Mesendoderm (in vitro differentiated cells): Measurements from ENCODE around the gene ASCL3.
"Not testable (repeated sequence)": the region's sequence is repeated elsewhere in the genome, so short reads cannot be mapped to it uniquely, and the experiment has no call there.

Source experiments
- DNase-seq: peaks from one replicate; pipeline ENCODE4 v3.0.0; 2013
- H2AK5ac ChIP-seq: 2 replicates; pipeline ENCODE4 v1.6.1; 2013; ENCODE audit warnings: low read length, inconsistent platforms
- H2BK120ac ChIP-seq: 2 replicates; pipeline ENCODE4 v1.6.1; 2013; ENCODE audit warnings: low read depth, mild to moderate bottlenecking, low read length, moderate library complexity, mixed read lengths
- H2BK15ac ChIP-seq: replicated peaks from 2 replicates; pipeline ENCODE4 v1.6.1; 2013; ENCODE audit warnings: low read depth, mild to moderate bottlenecking, moderate library complexity
- H2BK5ac ChIP-seq: 2 replicates; pipeline ENCODE4 v1.6.1; 2013; ENCODE audit warnings: low read length, inconsistent platforms
- H3K18ac ChIP-seq: 2 replicates; pipeline ENCODE4 v1.6.1; 2013; ENCODE audit warnings: mild to moderate bottlenecking, low read length, mixed read lengths
- H3K23ac ChIP-seq: one replicate; pipeline ENCODE4 v1.6.1; 2013; ENCODE audit warnings: low read length
- H3K27ac ChIP-seq: 2 replicates; pipeline ENCODE4 v1.5.1; 2013; ENCODE audit warnings: low read depth, mild to moderate bottlenecking, inconsistent platforms, low read length, moderate library complexity
- H3K27me3 ChIP-seq: 2 replicates; pipeline ENCODE4 v1.6.1; 2013; ENCODE audit warnings: low read length, control low read depth, mild to moderate bottlenecking, inconsistent platforms; ENCODE audit not compliant: insufficient read depth, poor library complexity
- H3K36me3 ChIP-seq: 2 replicates; pipeline ENCODE4 v1.6.1; 2013; ENCODE audit warnings: low read length, inconsistent platforms; ENCODE audit not compliant: control insufficient read depth, insufficient read depth
- H3K4ac ChIP-seq: one replicate; pipeline ENCODE4 v1.6.1; 2013; ENCODE audit warnings: low read depth, mild to moderate bottlenecking, low read length, moderate library complexity
- H3K4me1 ChIP-seq: 2 replicates; pipeline ENCODE4 v1.6.1; 2013; ENCODE audit warnings: low read depth, low read length, inconsistent platforms; ENCODE audit not compliant: control insufficient read depth
- H3K4me2 ChIP-seq: 2 replicates; pipeline ENCODE4 v1.6.1; 2013; ENCODE audit warnings: low read length
- H3K4me3 ChIP-seq: 2 replicates; pipeline ENCODE4 v1.5.1; 2013; ENCODE audit warnings: mild to moderate bottlenecking, low read length
- H3K56ac ChIP-seq: one replicate; pipeline ENCODE4 v1.6.1; 2013; ENCODE audit warnings: low read length
- H3K79me1 ChIP-seq: 2 replicates; pipeline ENCODE4 v1.6.1; 2013; ENCODE audit warnings: low read length, inconsistent platforms
- H3K79me2 ChIP-seq: 2 replicates; pipeline ENCODE4 v1.6.1; 2013; ENCODE audit warnings: mild to moderate bottlenecking, low read length; ENCODE audit not compliant: control insufficient read depth, insufficient read depth
- H3K9ac ChIP-seq: 2 replicates; pipeline ENCODE4 v1.6.1; 2013; ENCODE audit warnings: low read length, inconsistent platforms
- H4K5ac ChIP-seq: one replicate; pipeline ENCODE4 v1.6.1; 2013; ENCODE audit warnings: low read length
- H4K8ac ChIP-seq: one replicate; pipeline ENCODE4 v1.6.1; 2013; ENCODE audit warnings: low read depth, mild to moderate bottlenecking, control low read depth, low read length, moderate library complexity
- WGBS: extraction: QIAGEN DNeasy Blood & Tissue Kit; methylation state at CpG from one replicate; pipeline ENCODE4 v1.1.7; 2013; ENCODE audit warnings: low lambda C conversion rate, missing lambda C conversion rate; ENCODE audit not compliant: insufficient coverage; ENCODE audit errors: extremely low coverage; 5-methylcytosine and 5-hydroxymethylcytosine counted together

ASCL3 gene

GRCh38 chr11:8985462-8985861, 42.6 kb upstream of the ASCL3 start:
- Histone ChIP-seq H3K27me3 (no peaks in the 10 kb centered on the region), H3K27ac (no peak overlapping the region), H3K36me3 (no peaks in the 10 kb centered on the region), H4K8ac (no peak overlapping the region), H2BK15ac (no peak overlapping the region), H3K18ac (no peak overlapping the region), H3K9ac (no peak overlapping the region), H3K79me1 (no peaks in the 10 kb centered on the region), H3K4me1 (no peaks in the 10 kb centered on the region), H3K4me3 (no peak overlapping the region), H4K5ac (no peak overlapping the region), H3K4me2 (no peak overlapping the region), H3K23ac (no peak overlapping the region), H2BK120ac (no peak overlapping the region), H3K4ac (no peak overlapping the region), H3K56ac (no peak overlapping the region), H3K79me2 (no peaks in the 10 kb centered on the region), H2BK5ac (no peak overlapping the region), H2AK5ac (no peak overlapping the region)
- no peak for DNase-seq
- WGBS = no CpG with 5 or more reads among the region's 5 CpGs

GRCh38 chr11:8983552-8983951, 40.7 kb upstream of the ASCL3 start:
- WGBS = no CpG with 5 or more reads among the region's 2 CpGs
- DNase-seq = no peak
- no peak overlapping the region for H3K4me3 ChIP-seq
- H3K79me2 ChIP-seq = no peaks in the 10 kb centered on the region
- H3K27me3 ChIP-seq = no peaks in the 10 kb centered on the region
- H3K4me2 ChIP-seq = no peak overlapping the region
- H3K56ac ChIP-seq = no peak overlapping the region
- no peak overlapping the region for H3K4ac ChIP-seq
- no peak overlapping the region for H2BK15ac ChIP-seq
- no peak overlapping the region for H2AK5ac ChIP-seq
- no peak overlapping the region for H4K5ac ChIP-seq
- H3K23ac ChIP-seq = no peak overlapping the region
- H3K9ac ChIP-seq = no peak overlapping the region
- H3K4me1 ChIP-seq = no peaks in the 10 kb centered on the region
- no peak overlapping the region for H2BK5ac ChIP-seq
- no peaks in the 10 kb centered on the region for H3K79me1 ChIP-seq
- no peaks in the 10 kb centered on the region for H3K36me3 ChIP-seq
- H3K27ac ChIP-seq = no peak overlapping the region
- no peak overlapping the region for H2BK120ac ChIP-seq
- H4K8ac ChIP-seq = no peak overlapping the region
- no peak overlapping the region for H3K18ac ChIP-seq

- Histone ChIP-seq H3K79me2 (no peaks in the 10 kb centered on the region), H3K79me1 (no peaks in the 10 kb centered on the region), H2AK5ac (no peak overlapping the region), H3K9ac (no peak overlapping the region), H3K4me2 (no peak overlapping the region), H2BK15ac (no peak overlapping the region), H2BK120ac (no peak overlapping the region), H3K27me3 (no peaks in the 10 kb centered on the region), H3K27ac (no peak overlapping the region), H4K8ac (no peak overlapping the region), H3K4ac (no peak overlapping the region), H3K4me3 (no peak overlapping the region), H3K23ac (no peak overlapping the region), H2BK5ac (no peak overlapping the region), H3K36me3 (no peaks in the 10 kb centered on the region), H3K4me1 (no peaks in the 10 kb centered on the region), H3K56ac (no peak overlapping the region), H4K5ac (no peak overlapping the region), H3K18ac (no peak overlapping the region)
- no CpG with 5 or more reads among the region's 3 CpGs for WGBS
- no peak for DNase-seq
Measured at GRCh38 chr11:8980485-8980884, 37.7 kb upstream of the ASCL3 start.

GRCh38 chr11:8979365-8979764, 36.5 kb upstream of the ASCL3 start:
- H3K56ac ChIP-seq, H3K36me3 ChIP-seq, H2BK15ac ChIP-seq, H4K5ac ChIP-seq, H3K27ac ChIP-seq, H3K79me2 ChIP-seq, H3K4ac ChIP-seq, H3K4me1 ChIP-seq, H4K8ac ChIP-seq, H3K27me3 ChIP-seq, H3K4me2 ChIP-seq, H3K23ac ChIP-seq, H2BK120ac ChIP-seq, H3K4me3 ChIP-seq, H3K18ac ChIP-seq, H2AK5ac ChIP-seq, H2BK5ac ChIP-seq, H3K79me1 ChIP-seq, DNase-seq, H3K9ac ChIP-seq: not testable (repeated sequence)
- no CpG with 5 or more reads among the region's 7 CpGs for WGBS

GRCh38 chr11:8973121-8973520, 30.3 kb upstream of the ASCL3 start:
- Histone ChIP-seq H3K23ac (no peak overlapping the region), H4K5ac (no peak overlapping the region), H3K27ac (no peak overlapping the region), H4K8ac (no peak overlapping the region), H3K36me3 (no peaks in the 10 kb centered on the region), H3K79me2 (no peaks in the 10 kb centered on the region), H3K18ac (no peak overlapping the region), H3K4me2 (no peak overlapping the region), H2BK15ac (no peak overlapping the region), H3K4ac (no peak overlapping the region), H3K27me3 (no peaks in the 10 kb centered on the region), H3K79me1 (no peaks in the 10 kb centered on the region), H3K56ac (no peak overlapping the region), H2BK5ac (no peak overlapping the region), H3K9ac (no peak overlapping the region), H3K4me1 (no peaks in the 10 kb centered on the region), H2BK120ac (no peak overlapping the region), H2AK5ac (no peak overlapping the region), H3K4me3 (no peak overlapping the region)
- no CpG with 5 or more reads among the region's 3 CpGs for WGBS
- DNase-seq = no peak

GRCh38 chr11:8971924-8972316, 29.1 kb upstream of the ASCL3 start:
- H3K79me1 ChIP-seq = no peaks in the 10 kb centered on the region
- no peak overlapping the region for H2BK5ac ChIP-seq
- H3K4me3 ChIP-seq = no peak overlapping the region
- DNase-seq = no peak
- no peaks in the 10 kb centered on the region for H3K79me2 ChIP-seq
- no peak overlapping the region for H4K5ac ChIP-seq
- no peak overlapping the region for H3K4ac ChIP-seq
- no peak overlapping the region for H3K9ac ChIP-seq
- no peak overlapping the region for H3K4me2 ChIP-seq
- no CpG with 5 or more reads among the region's 1 CpG for WGBS
- H2AK5ac ChIP-seq = no peak overlapping the region
- H3K27me3 ChIP-seq = no peaks in the 10 kb centered on the region
- no peaks in the 10 kb centered on the region for H3K36me3 ChIP-seq
- no peak overlapping the region for H3K27ac ChIP-seq
- no peaks in the 10 kb centered on the region for H3K4me1 ChIP-seq
- no peak overlapping the region for H2BK120ac ChIP-seq
- no peak overlapping the region for H4K8ac ChIP-seq
- H2BK15ac ChIP-seq = no peak overlapping the region
- H3K56ac ChIP-seq = no peak overlapping the region
- no peak overlapping the region for H3K18ac ChIP-seq
- H3K23ac ChIP-seq = no peak overlapping the region
